ENCODE data around the gene AATF. TPM values are rescaled to one million over a fixed set of nuclear protein-coding genes. Genes with fewer than 3 reads are reported as not detected.

Gene AATF
- total RNA-seq, 1 donor from 2014 or later, result 19.5 TPM

- H3K4me3 ChIP-seq, result no peak overlapping the region
- peaks cover 7 to 40% of the 10 kb centered on the region in 2 donors for H3K36me3 ChIP-seq
- H3K27me3 ChIP-seq, result no peaks in the 10 kb centered on the region
- no peak for DNase-seq (ENCODE audit: low spot score in 2 of 2)
- H3K4me1 ChIP-seq, result no peaks in the 10 kb centered on the region
- no peaks in the 10 kb centered on the region for H3K9me3 ChIP-seq
- H3K27ac ChIP-seq, result no peak overlapping the region
- TF ChIP-seq CTCF (IDR thresholded peaks at IDR 0.05), result no peak
- intact Hi-C loops (cut with DNase I), result no loop called here
Measured at GRCh38 chr17:37087683-37088082, 138.9 kb downstream of the AATF start.

DNA sequence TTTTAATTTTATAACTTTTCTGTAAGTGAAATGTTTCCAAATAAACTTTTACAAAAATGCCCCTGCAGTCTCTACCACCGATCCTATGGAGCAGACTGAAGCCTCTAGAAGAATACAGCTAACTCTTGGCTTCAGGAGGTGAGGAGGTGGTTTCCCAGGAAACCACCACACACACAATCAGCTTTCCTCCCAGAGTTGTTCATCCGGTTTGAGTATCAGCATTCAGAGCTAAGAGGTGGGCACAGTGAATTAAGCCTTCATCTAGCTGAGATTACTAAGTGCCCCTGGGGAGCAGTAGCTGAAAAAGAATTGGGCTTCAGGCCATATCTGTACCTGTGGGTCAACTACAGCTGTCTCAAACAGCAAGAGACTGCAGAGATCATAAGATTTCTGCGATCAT is 139.7 kb downstream of the AATF start:
- intact Hi-C loops (cut with DNase I), result no loop called here
- peaks cover 8 to 42% of the 10 kb centered on the region in 2 donors for H3K36me3 ChIP-seq
- H3K4me1 ChIP-seq, result no peaks in the 10 kb centered on the region
- H3K9me3 ChIP-seq, result no peaks in the 10 kb centered on the region
- no peak overlapping the region for H3K27ac ChIP-seq
- DNase-seq (ENCODE audit: low spot score in 2 of 2), result no peak
- no peak overlapping the region for H3K4me3 ChIP-seq
- no peak for TF ChIP-seq CTCF (IDR thresholded peaks at IDR 0.05)
- no peaks in the 10 kb centered on the region for H3K27me3 ChIP-seq

GRCh38 chr17:37088913-37089312 is 140.2 kb downstream of the AATF start:
- Histone ChIP-seq H3K27me3 (no peaks in the 10 kb centered on the region), H3K4me1 (no peaks in the 10 kb centered on the region), H3K36me3 (peaks cover 12 to 44% of the 10 kb centered on the region in 2 donors), H3K27ac (no peak overlapping the region), H3K9me3 (no peaks in the 10 kb centered on the region), H3K4me3 (no peak overlapping the region)
- DNase-seq (ENCODE audit: low spot score in 2 of 2), result no peak
- intact Hi-C loops (cut with DNase I), result no loop called here
- TF ChIP-seq CTCF (IDR thresholded peaks at IDR 0.05), result no peak

DNA sequence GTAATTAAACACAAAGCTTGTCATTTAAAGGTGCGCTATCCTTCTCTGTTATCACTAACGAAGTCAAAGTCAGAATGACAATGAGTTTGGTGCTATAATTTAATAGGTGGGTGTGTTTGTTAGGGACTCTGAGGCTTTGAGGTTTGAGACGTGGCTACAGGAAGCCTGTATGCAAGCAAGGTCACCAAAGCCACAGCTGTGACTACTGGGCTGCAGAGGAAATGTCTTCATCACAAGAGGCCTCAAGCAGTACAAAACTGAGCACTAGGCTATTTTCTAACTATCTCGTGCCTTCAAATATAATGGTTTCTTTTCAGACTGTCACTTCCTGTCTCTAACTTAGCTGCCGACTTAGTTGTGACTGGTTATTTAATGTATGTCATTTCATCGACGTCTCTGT is 141.2 kb downstream of the AATF start:
- Histone ChIP-seq H3K27ac (no peak overlapping the region), H3K9me3 (no peaks in the 10 kb centered on the region)

DNA sequence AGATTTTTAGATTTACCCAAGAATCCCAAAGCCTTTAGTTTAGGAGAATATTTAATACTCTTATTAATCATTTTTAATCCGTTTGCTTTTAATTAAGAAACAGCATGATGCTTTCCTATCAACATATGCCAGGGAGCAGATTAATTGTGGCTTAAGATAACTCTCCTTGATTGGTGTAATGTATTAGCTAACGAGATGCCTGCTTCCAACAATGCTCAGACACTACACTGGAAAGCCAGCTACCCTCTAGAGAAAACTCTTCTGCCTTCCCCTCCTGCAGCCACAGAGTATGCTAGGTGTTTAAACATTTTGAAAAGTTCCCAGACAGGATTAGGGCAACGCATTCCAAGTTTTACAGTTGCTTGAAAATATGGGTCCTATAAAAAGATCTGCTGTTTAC is 142.2 kb downstream of the AATF start:
- Histone ChIP-seq H3K27me3 (no peaks in the 10 kb centered on the region), H3K36me3 (peaks cover 16 to 42% of the 10 kb centered on the region in 2 donors), H3K9me3 (no peaks in the 10 kb centered on the region), H3K27ac (no peak overlapping the region), H3K4me3 (no peak overlapping the region), H3K4me1 (no peaks in the 10 kb centered on the region)
- TF ChIP-seq CTCF (IDR thresholded peaks at IDR 0.05), result no peak
- no peak for DNase-seq (ENCODE audit: low spot score in 2 of 2)
- intact Hi-C loops (cut with DNase I), result no loop called here

More for the DNA sequence above, 141.2 kb downstream of the AATF start:
- peak in 1 of 2 donors; percentile 14 for DNase-seq (ENCODE audit: low spot score in 2 of 2)
- H3K4me1 ChIP-seq, result no peaks in the 10 kb centered on the region
- intact Hi-C loops (cut with DNase I), result no loop called here
- no peaks in the 10 kb centered on the region for H3K27me3 ChIP-seq
- TF ChIP-seq CTCF (IDR thresholded peaks at IDR 0.05), result no peak
- peaks cover 14 to 46% of the 10 kb centered on the region in 2 donors for H3K36me3 ChIP-seq
- H3K4me3 ChIP-seq, result no peak overlapping the region

- TF ChIP-seq CTCF (IDR thresholded peaks at IDR 0.05), result no peak
Measured at GRCh38 chr17:37092071-37092470, 143.3 kb downstream of the AATF start.

More at GRCh38 chr17:37092071-37092470, 143.3 kb downstream of the AATF start:
- Histone ChIP-seq H3K9me3 (no peaks in the 10 kb centered on the region), H3K4me1 (no peaks in the 10 kb centered on the region), H3K36me3 (peaks cover 23 to 42% of the 10 kb centered on the region in 2 donors), H3K27me3 (no peaks in the 10 kb centered on the region), H3K4me3 (no peak overlapping the region), H3K27ac (no peak overlapping the region)
- intact Hi-C loops (cut with DNase I), result no loop called here
- DNase-seq (ENCODE audit: low spot score in 2 of 2), result no peak
